ENCODE measurements around the gene SCARB2. TPM values are rescaled to one million over a fixed set of nuclear protein-coding genes. Genes with fewer than 3 reads are reported as not detected.

Gene SCARB2
- total and polyA plus RNA-seq, 2 donors (not counting 3 experiments of a cell fraction or from before 2014, with no cell fraction given) = 75.2 to 116 TPM

GRCh38 chr4:76208005-76208765 lies 5.4 kb downstream of the SCARB2 start:
- H3K9ac ChIP-seq (replicated peaks; ENCODE audit: extremely low read depth, insufficient read depth, low read length) = peak overlapping the region; percentile 50
- no peaks in the 10 kb centered on the region for H3K27me3 ChIP-seq (ENCODE audit: control insufficient read depth in 2 of 2, insufficient read depth in 2 of 2, low read length in 2 of 2)
- H3K27ac ChIP-seq (ENCODE audit: insufficient read depth, low read depth, low read length) = peak overlapping the region; percentile 88
- H3K4me2 ChIP-seq (ENCODE audit: insufficient read depth, low read length) = peak overlapping the region; percentile 94
- ChIA-PET POLR2A (no interaction called here), CTCF (interaction anchor here (1.4 to 9.1 kb wide), 3 partner anchors 10 to 170 kb away, joined by 3 to 89 read pairs (median 7); no protein-coding TSS in a partner anchor)
- TF ChIP-seq CTCF (IDR thresholded peaks at IDR 0.05; ENCODE audit: extremely low read depth in 1 of 2, insufficient read depth in 1 of 2, low read depth in 1 of 2, low read length in 2 of 2) = no peak
- peak; percentile 41 for TF ChIP-seq JUN (IDR thresholded peaks at IDR 0.05; ENCODE audit: borderline replicate concordance, insufficient read depth, insufficient read length, low read depth)
- no peak for TF ChIP-seq MYC (IDR thresholded peaks at IDR 0.05; ENCODE audit: low read depth, low read length)
- peak; percentile 74 for TF ChIP-seq POLR2A (IDR thresholded peaks at IDR 0.05; ENCODE audit: low read depth, low read length)
- TF ChIP-seq EZH2 (IDR thresholded peaks at IDR 0.05; ENCODE audit: borderline replicate concordance, low read depth, low read length, severe bottlenecking) = no peak
- no peak for TF ChIP-seq GATA2 (IDR thresholded peaks at IDR 0.05; ENCODE audit: insufficient read depth, insufficient read length, low read depth, low read length)
- peak; percentile 87 for TF ChIP-seq POLR2AphosphoS5 (IDR thresholded peaks at IDR 0.05; ENCODE audit: insufficient read depth, low read depth, low read length)
- TF ChIP-seq FOS (IDR thresholded peaks at IDR 0.05; ENCODE audit: borderline replicate concordance, insufficient read depth, low read length) = peak; percentile 47
- TF ChIP-seq MAX (IDR thresholded peaks at IDR 0.05; ENCODE audit: insufficient read depth, insufficient read length) = peak; percentile 34
- H3K9me3 ChIP-seq (replicated peaks; ENCODE audit: control insufficient read depth, insufficient read depth, low read length) = no peaks in the 10 kb centered on the region
- dilution Hi-C loops (cut with MboI; ENCODE audit: extremely low pct_ligation_motif_present, low sequenced_read_pairs) (no loop called here), intact Hi-C loops (cut with micrococcal nuclease) (loop anchor here (1.0 kb wide), 1 partner anchor 10 kb away; no protein-coding TSS in a partner anchor)
- BruUV-seq (replicated peaks) = no TSS peak
- peaks cover 37% of the 10 kb centered on the region for H3K4me1 ChIP-seq (ENCODE audit: control insufficient read depth, extremely low read depth, insufficient read depth, low read length)
- H3K4me3 ChIP-seq (replicated peaks in 1 of 3; ENCODE audit: insufficient read depth in 1 of 3, low read depth in 1 of 3, low read length in 3 of 3) = peak overlapping the region in 2 of 3 experiments; percentile 9 to 54
- H4K20me1 ChIP-seq (replicated peaks; ENCODE audit: control insufficient read depth, extremely low read depth, insufficient read depth, low read length) = no peaks in the 10 kb centered on the region
- peak; percentile 97 for DNase-seq (ENCODE audit: low read depth, low spot score)
- peak; percentile 97 for FAIRE-seq
- no peaks in the 10 kb centered on the region for H3K36me3 ChIP-seq (ENCODE audit: control insufficient read depth in 2 of 2, extremely low read depth in 1 of 2, insufficient read depth in 2 of 2, low read length in 2 of 2)
- H2AFZ ChIP-seq (ENCODE audit: low read depth, low read length) = peak overlapping the region; percentile 52
- H3K9me1 ChIP-seq (replicated peaks; ENCODE audit: control insufficient read depth, extremely low read depth, insufficient read depth, low read length) = no peaks in the 10 kb centered on the region
- peaks cover 84% of the 10 kb centered on the region for H3K79me2 ChIP-seq (ENCODE audit: control insufficient read depth, insufficient read depth, low read length)
